Astrocyte of the spinal cord (primary cell): ENCODE data around the gene LYZ.

ENCODE experiments used
- DNase-seq: peaks from one replicate; pipeline ENCODE4 v3.0.0; 2011; ENCODE audit warnings: low read depth, low spot score
- H3K4me3 ChIP-seq: 2 replicates; pipeline ENCODE4 v1.5.1; 2011; ENCODE audit warnings: low read depth, mild to moderate bottlenecking, low read length, moderate library complexity
- CTCF ChIP-seq: IDR thresholded peaks from 2 replicates; pipeline ENCODE4 v1.5.1; 2012; ENCODE audit warnings: low read depth, mild to moderate bottlenecking, low read length, inconsistent platforms
- in situ Hi-C: cut with HindIII; loops from 2 replicates; pipeline ENCODE4 v1.10.0; 2017; ENCODE audit warnings: low sequenced_read_pairs

Gene LYZ

GRCh38 chr12:69392179-69392928 lies 44.2 kb downstream of the LYZ start:
- in situ Hi-C loops, result loop anchor here (25.0 kb wide), 1 partner anchor 195 kb away; the partner anchor contains the start of gene CCT2
- no peak overlapping the region for H3K4me3 ChIP-seq
- DNase-seq, result no peak
- no peak for TF ChIP-seq CTCF

- DNase-seq, result no peak
- in situ Hi-C loops, result loop anchor here (25.0 kb wide), 1 partner anchor 191 kb away; the partner anchor contains the start of gene CCT2
- TF ChIP-seq CTCF, result no peak
- H3K4me3 ChIP-seq, result no peak overlapping the region
Measured at GRCh38 chr12:69396041-69396440, 47.9 kb downstream of the LYZ start.

- in situ Hi-C loops, result loop anchor here (25.0 kb wide), 1 partner anchor 190 kb away; the partner anchor contains the start of gene CCT2
- DNase-seq, result no peak
- H3K4me3 ChIP-seq, result no peak overlapping the region
- TF ChIP-seq CTCF, result no peak
Measured at GRCh38 chr12:69396963-69397362, 48.8 kb downstream of the LYZ start.

GRCh38 chr12:69397978-69398377 lies 49.8 kb downstream of the LYZ start:
- H3K4me3 ChIP-seq, result no peak overlapping the region
- TF ChIP-seq CTCF, result no peak
- in situ Hi-C loops, result loop anchor here (25.0 kb wide), 1 partner anchor 189 kb away; the partner anchor contains the start of gene CCT2
- DNase-seq, result peak; percentile 50

GRCh38 chr12:69401940-69402339 lies 53.8 kb downstream of the LYZ start:
- no peak overlapping the region for H3K4me3 ChIP-seq
- in situ Hi-C loops, result no loop called here
- no peak for DNase-seq
- no peak for TF ChIP-seq CTCF
